Stimulated activated CD8-positive, alpha-beta memory T cell treated with anti-CD3 and anti-CD28 coated beads, Interleukin-4, amount 100 ng/mL, for 1 hour (primary cell): Measurements from ENCODE around the gene SPANXN3.
"Not testable (repeated sequence)": the region's sequence is repeated elsewhere in the genome, so short reads cannot be mapped to it uniquely, and the experiment has no call there.

Experiments used
- DNase-seq, 2 donors: peaks; one replicate each; pipeline ENCODE4 v3.0.0-alpha.2; 2020; ENCODE audit warnings: low read depth in 2 of 2, low spot score in 1 of 2

The SPANXN3 gene, protein sequence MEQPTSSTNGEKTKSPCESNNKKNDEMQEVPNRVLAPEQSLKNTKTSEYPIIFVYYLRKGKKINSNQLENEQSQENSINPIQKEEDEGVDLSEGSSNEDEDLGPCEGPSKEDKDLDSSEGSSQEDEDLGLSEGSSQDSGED

DNA sequence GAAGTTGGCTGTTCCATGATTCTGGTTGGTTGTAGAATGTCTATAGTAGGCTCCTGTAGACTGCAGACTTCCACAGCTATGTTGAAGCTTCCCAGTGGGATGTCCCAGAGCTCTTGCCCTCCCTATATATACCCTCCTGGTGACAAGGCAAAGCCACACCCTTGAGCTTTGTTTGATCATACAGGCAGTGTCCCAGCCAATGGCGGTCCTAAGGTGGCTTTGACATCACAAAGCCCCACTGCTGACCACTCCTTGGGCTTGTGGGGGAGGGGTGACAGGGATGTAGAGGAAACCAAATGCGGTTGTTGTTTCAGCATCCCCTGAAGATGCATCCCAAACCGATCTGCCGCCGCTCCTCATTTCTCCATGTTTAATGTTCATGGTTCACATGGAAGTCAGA lies at the start of gene SPANXN3:
TSS of gene SPANXN3 (minus strand) at position 101 of the 400 bp plus-strand sequence. CDS start at position 17, 84 bp downstream.
- DNase-seq = not testable (repeated sequence)

DNA sequence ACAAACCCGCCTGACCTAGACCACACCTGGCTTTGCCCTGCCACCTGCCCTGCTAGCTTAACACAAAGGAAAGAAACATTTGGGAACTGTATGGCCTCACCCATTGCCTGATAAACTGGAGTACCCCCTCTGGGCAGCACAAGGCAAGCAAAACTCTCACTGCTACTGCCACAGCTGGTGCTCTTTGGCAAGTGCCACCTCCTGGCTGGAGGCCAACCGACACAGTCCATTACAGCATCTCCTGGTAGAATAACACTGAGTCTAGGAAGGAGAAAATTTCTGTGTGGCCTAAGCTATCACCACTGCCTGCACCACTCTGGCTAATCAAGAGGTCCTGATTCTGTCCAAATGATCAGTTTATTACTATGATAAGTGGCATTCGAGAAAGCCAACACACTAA lies 18.9 kb upstream of the SPANXN3 start:
- no peak for DNase-seq

DNA sequence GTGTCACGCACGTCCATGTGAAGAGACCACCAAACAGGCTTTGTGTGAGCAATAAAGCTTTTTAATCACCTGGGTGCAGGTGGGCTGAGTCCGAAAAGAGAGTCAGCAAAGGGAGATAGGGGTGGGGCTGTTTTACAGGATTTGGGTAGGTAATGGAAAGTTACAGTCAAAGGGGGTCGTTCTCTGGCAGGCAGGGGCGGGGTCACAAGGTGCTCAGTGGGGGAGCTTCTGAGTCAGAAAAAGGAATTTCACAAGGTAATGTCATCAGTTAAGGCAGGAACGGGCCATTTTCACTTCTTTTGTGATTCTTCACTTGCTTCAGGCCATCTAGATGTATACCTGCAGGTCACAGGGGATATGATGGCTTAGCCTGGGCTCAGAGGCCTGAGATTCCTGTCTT lies 15.1 kb downstream of the SPANXN3 start:
- not testable (repeated sequence) for DNase-seq

DNA sequence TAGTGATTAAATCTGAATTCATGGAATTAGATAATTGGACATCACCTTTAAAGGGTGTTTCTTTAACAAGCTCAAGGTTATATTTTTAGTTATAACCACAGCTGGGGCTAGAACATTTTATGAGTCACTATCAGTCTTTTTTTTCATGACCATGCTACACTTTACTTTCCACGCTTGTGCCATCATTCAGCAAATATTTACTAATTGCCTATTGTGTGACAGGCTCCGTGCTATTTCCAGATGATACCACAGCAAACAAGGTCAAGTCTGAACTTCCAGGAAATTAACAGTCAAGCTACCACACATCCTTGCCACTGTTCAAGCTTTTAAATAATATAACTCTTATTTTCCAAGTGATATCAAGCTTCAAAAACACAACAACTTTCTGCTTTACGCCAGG lies 16.5 kb downstream of the SPANXN3 start:
- DNase-seq = no peak

DNA sequence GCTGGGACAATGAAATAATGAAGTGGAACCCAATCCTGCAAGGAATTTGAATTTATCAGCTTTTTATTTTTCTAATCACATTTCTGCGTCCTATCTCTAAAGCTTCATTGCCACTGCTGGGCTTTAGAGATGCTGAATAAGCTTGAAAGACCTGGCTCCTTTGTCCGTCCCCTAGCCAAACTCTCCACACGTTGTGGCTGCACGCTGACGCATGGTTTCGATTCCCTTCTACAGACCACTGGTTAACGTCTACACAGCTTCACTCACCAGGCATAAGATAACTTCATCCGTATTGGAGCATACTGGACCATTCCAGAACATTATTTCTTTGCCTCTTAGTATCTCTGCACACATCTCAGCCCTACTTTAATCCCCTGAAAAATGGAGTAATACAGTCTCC lies 31.2 kb downstream of the SPANXN3 start:
- DNase-seq = no peak

DNA sequence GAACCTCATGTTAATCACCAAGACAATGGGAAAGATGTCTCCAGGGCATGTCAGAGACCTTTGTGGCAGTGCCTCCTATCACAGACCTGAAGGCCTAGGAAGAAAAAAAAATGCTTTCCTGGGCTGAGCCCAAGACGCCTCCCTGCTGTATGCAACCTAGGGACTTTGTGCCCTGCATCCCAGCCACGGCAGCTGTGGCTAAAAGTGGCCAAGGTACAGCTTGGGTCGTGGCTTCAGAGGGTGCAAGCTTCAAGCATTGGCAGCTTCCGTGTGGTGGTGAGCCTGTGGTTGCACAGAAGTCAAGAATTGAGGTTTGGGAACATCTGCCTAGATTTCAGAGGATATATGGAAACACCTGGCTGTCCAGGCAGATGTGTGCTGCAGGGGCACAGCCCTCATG lies 40.5 kb downstream of the SPANXN3 start:
- no peak for DNase-seq

DNA sequence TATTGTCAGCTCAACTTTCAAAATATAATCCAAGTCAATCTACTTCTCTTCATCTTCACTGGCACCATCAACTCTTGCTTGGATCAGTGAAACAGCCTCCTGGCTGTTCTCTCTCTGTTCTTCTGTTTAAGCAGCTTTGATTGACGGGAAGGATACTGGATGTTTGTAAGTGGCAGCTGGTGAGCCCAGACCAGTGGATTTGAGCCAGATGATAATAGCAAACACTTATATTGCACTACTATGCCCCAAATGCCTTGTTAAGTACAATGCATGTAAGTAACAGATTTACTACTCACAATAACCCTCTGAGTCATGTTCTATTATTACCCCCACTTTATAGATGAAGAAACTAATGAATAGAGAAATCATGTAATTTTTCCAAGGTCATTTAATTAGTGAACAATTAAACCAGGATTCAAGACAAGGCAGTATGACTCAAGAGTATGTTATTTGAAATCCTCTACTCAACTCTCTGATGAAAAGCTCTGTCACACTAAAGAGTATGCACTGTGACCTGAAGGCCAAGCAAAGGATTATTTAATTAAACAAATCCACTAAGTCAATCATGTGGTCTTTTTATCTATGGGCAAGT lies 44.8 kb downstream of the SPANXN3 start:
- DNase-seq = no peak

DNA sequence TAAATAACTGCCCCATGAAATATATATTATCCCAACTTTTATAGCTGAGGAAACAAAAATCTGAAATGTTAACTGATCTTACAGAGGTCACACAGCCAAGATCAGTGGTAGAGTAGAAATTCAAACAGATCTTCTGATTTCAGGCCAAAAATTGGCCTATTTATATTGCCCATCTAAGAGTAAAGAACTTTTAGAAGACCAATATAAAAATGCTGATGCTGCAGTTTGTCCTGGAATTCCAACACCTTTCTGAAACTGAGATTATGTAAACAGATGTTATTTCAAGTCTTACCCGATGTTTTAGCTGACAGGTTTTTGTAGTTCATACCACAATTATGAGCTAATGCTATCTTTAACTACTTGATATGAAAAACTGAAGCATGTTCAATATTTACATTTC lies 51.1 kb downstream of the SPANXN3 start:
- no peak for DNase-seq

DNA sequence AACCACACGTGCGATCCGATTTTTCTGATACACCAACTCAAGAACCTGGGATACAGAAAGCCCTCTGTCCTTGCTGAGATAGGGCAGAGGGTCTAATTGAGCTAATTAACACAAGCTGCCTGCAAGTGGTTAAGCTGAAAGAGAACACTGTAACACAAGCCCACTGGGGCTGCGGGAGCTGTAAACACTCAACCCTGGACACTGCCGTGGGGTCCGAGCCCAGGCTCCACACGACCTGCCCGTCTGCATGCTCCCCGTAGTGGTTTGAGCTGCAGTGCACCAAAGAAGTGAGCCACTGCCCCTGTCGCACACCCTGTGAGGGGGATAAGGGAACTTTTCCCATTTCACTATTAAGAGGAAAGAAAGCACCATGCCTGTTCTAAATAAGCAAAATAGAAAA lies 54.6 kb downstream of the SPANXN3 start:
- DNase-seq = no peak

DNA sequence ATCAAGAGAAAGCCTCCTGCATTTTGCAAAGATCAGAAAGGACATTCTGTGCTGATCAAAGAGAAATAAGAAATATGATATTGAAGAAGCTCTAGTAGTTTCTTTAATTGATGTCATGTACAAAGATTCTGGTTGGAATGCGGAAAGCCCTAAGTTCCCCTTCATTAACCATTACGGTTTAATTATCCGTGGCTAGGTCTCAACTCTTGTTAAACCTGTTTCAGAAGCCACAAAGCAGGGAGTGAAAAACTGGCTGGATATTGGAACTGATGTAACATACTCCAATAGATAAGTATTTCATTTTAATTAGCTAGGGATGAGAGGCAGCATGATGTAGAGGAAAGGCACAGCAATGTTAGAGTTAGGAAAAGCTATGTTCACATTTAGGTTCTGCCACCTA lies 55.7 kb downstream of the SPANXN3 start:
- DNase-seq = no peak
